K562 (cell line): ENCODE measurements around the gene VRK1. TPM values are rescaled to one million over a fixed set of nuclear protein-coding genes. Genes with fewer than 3 reads are reported as not detected.

Experiments used
- CBFA2T3 ChIP-seq: fragments of 450-650 bp; IDR thresholded peaks from 2 replicates; pipeline ENCODE4 v1.6.1; 2017
- CEBPB ChIP-seq: fragments of 450-650 bp; IDR thresholded peaks from 2 replicates; pipeline ENCODE4 v1.6.1; 2016; ENCODE audit warnings: missing genetic modification characterization, missing compliant biosample characterization
- CREBBP ChIP-seq: IDR thresholded peaks from one replicate; pipeline ENCODE4 v1.6.1; 2012; ENCODE audit warnings: low read depth, mild to moderate bottlenecking, control low read depth, inconsistent platforms, low read length
- DDX20 ChIP-seq: fragments of 450-650 bp; IDR thresholded peaks from 2 replicates; pipeline ENCODE4 v1.6.1; 2016; ENCODE audit warnings: missing genetic modification characterization, low read depth, mild to moderate bottlenecking, missing compliant biosample characterization, moderate library complexity
- ERF ChIP-seq: fragments of 450-650 bp; formaldehyde crosslinking; IDR thresholded peaks from 2 replicates; pipeline ENCODE4 v1.4.0; 2020; ENCODE audit warnings: mild to moderate bottlenecking, mixed read lengths
- FOXA3 ChIP-seq, 2 experiments: fragments of 450-650 bp in 1 of 2; sonication (generic) in 1 of 2; formaldehyde crosslinking; IDR thresholded peaks in 1 of 2; conservative IDR thresholded peaks in 1 of 2; 2 replicates each; pipeline versions ENCODE4 v1.4.0 to v1.8.0; 2020 to 2022; ENCODE audit warnings: mild to moderate bottlenecking in 2 of 2, missing genetic modification reagents in 1 of 2
- GABPB1 ChIP-seq: sonication (generic); formaldehyde crosslinking; IDR thresholded peaks from 2 replicates; pipeline ENCODE4 v1.8.0; 2022; ENCODE audit warnings: mild to moderate bottlenecking, missing genetic modification reagents
- MTA3 ChIP-seq: fragments of 450-650 bp; formaldehyde crosslinking; IDR thresholded peaks from 2 replicates; pipeline ENCODE4 v1.6.1; 2017; ENCODE audit warnings: mild to moderate bottlenecking, borderline replicate concordance
- NFRKB ChIP-seq: fragments of 450-650 bp; IDR thresholded peaks from 2 replicates; pipeline ENCODE4 v1.6.1; 2016; ENCODE audit warnings: low read depth
- NR2C2 ChIP-seq, 2 experiments: fragments of 200-800 bp in 1 of 2; sonication (Bioruptor generic) in 1 of 2; sonication (generic) in 1 of 2; formaldehyde crosslinking in 1 of 2; IDR thresholded peaks; 2 replicates each; pipeline versions ENCODE4 v1.6.1 to v1.8.0; 2016 to 2022; ENCODE audit warnings: mild to moderate bottlenecking in 1 of 2, missing compliant biosample characterization in 1 of 2, missing genetic modification characterization in 1 of 2, missing genetic modification reagents in 1 of 2
- PCBP1 ChIP-seq: fragments of 200-400 bp; formaldehyde crosslinking; IDR thresholded peaks from 2 replicates; pipeline ENCODE4 v1.6.1; 2018; ENCODE audit warnings: mild to moderate bottlenecking, low read depth, low read length; ENCODE audit not compliant: poor library complexity, severe bottlenecking
- POU5F1 ChIP-seq: fragments of 150-350 bp; IDR thresholded peaks from 2 replicates; pipeline ENCODE4 v1.6.1; 2014; ENCODE audit warnings: borderline replicate concordance, low read length, low read depth, mild to moderate bottlenecking; ENCODE audit not compliant: partially characterized antibody
- SIN3B ChIP-seq: fragments of 450-650 bp; IDR thresholded peaks from 2 replicates; pipeline ENCODE4 v1.6.1; 2017; ENCODE audit warnings: low read depth, mild to moderate bottlenecking, moderate library complexity
- SLC30A9 ChIP-seq: fragments of 250-450 bp; sonication (Bioruptor Pico); IDR thresholded peaks from 2 replicates; pipeline ENCODE4 v1.8.0; 2022; ENCODE audit warnings: mild to moderate bottlenecking, moderate library complexity
- SP1 ChIP-seq: sonication (generic); formaldehyde crosslinking; IDR thresholded peaks from 2 replicates; pipeline ENCODE4 v1.8.1; 2022; ENCODE audit warnings: mild to moderate bottlenecking, missing genetic modification reagents
- SREBF1 ChIP-seq: fragments of 150-350 bp; IDR thresholded peaks from 2 replicates; pipeline ENCODE4 v1.6.1; 2014; ENCODE audit warnings: antibody characterized with exemption, low read depth, low read length, borderline replicate concordance
- SREBF2 ChIP-seq: sonication (generic); formaldehyde crosslinking; IDR thresholded peaks from 2 replicates; pipeline ENCODE4 v1.4.0; 2020; ENCODE audit warnings: mild to moderate bottlenecking, missing genetic modification reagents
- U2AF2 ChIP-seq: fragments of 200-400 bp; formaldehyde crosslinking; optimal IDR thresholded peaks from 2 replicates; pipeline ENCODE3; 2017; ENCODE audit warnings: low read depth, mild to moderate bottlenecking, low read length
- ZNF140 ChIP-seq: fragments of 250-450 bp; sonication (Bioruptor Pico); IDR thresholded peaks from 2 replicates; pipeline ENCODE4 v1.8.0; 2021; ENCODE audit warnings: moderate library complexity, mild to moderate bottlenecking, inconsistent platforms
- ZNF311 ChIP-seq: fragments of 250-450 bp; sonication (Bioruptor Pico); IDR thresholded peaks from 2 replicates; pipeline ENCODE4 v1.4.0; 2020; ENCODE audit warnings: mild to moderate bottlenecking, moderate library complexity
- ZNF324 ChIP-seq: fragments of 250-450 bp; sonication (Bioruptor Pico); IDR thresholded peaks from 2 replicates; pipeline ENCODE4 v1.4.0; 2020; ENCODE audit warnings: mild to moderate bottlenecking
- ZNF436 ChIP-seq: fragments of 250-450, 450-650 bp; sonication (Bioruptor Pico); formaldehyde crosslinking; IDR thresholded peaks from 2 replicates; pipeline ENCODE4 v1.7.0; 2020; ENCODE audit warnings: mild to moderate bottlenecking
- ZNF561 ChIP-seq: fragments of 450-650 bp; formaldehyde crosslinking; conservative IDR thresholded peaks from 2 replicates; pipeline ENCODE4 v1.4.0; 2020; ENCODE audit warnings: mild to moderate bottlenecking, moderate library complexity
- polyA plus RNA-seq, 8 experiments: library from polyadenylated mRNA; depleted of rRNA in 4 of 8; stranded (reverse) in 5 of 8; unstranded in 3 of 8; fragments of >200 nt; fragmentation: Nextera tagmentation in 2 of 8; fragmentation: Illumina TruSeq in 1 of 8; extraction: Ambion mirVana in 2 of 8; extraction: Trizol in 1 of 8; gene quantifications; 2 replicates each; pipeline versions ENCODE4 v1.2.1 to v1.2.3, GENCODE V29; 2011 to 2014; ENCODE audit warnings: inconsistent platforms in 1 of 8, missing spikeins in 1 of 8
- total RNA-seq, 7 experiments: library from RNA; depleted of rRNA in 6 of 7; stranded (reverse); fragments of >200 nt in 6 of 7; fragmentation: Illumina TruSeq in 2 of 7; extraction: Trizol in 2 of 7; gene quantifications; 2 replicates each; pipeline versions ENCODE4 v1.2.1 to v1.2.3, GENCODE V29; 2011 to 2021; ENCODE audit warnings: low replicate concordance in 1 of 7
- TF ChIP-seq, protein P1 (sequence below): fragments of 250-450 bp; sonication (Bioruptor Pico); IDR thresholded peaks from 2 replicates; pipeline ENCODE4 v1.5.0; 2021; ENCODE audit warnings: mild to moderate bottlenecking, moderate library complexity
- TF ChIP-seq, protein P2 (sequence below): fragments of 450-650 bp; IDR thresholded peaks from 2 replicates; pipeline ENCODE4 v1.6.1; 2017; ENCODE audit warnings: antibody characterized with exemption

The VRK1 gene
- total and polyA plus RNA-seq, 9 of the 15 experiments (the other 6 are each of a cell fraction or from before 2014, with no cell fraction given): 83.6 to 177 (median 116) TPM

DNA sequence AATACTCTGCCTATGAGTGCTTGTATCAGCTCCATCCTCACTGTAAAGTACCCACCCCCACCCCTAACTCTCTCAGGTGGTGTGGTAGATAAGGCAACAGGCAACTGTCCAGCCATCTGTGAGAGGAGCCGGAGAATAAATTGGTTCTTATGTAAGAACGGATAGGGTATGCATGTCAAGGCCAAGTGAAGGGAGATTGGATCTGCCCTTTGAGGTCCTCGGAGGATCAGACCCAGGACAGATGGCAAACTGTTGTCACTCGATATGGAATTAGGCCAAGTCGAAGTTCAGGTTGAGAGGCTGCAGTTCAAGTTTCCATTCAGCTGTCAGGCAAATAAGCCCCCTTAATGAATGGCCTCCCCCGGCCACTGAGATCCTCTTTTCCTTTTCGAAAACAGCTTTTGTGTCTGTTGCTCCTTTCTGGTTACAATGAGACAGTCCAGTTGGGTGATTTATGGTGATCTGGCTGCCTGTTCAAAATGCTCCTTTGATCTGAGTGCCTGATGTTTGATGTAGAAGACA is 120.3 kb downstream of the VRK1 start (continued):
- peak; percentile 83; the same call in 1 of the 2 replicates for TF ChIP-seq ZNF311 (CRISPR knock-in tag)
- no peak for TF ChIP-seq NR2C2 (CRISPR knock-in tag; IDR thresholded peaks at IDR 0.05)
- peak; percentile 74; the same call in 1 of the 2 replicates for TF ChIP-seq NR2C2 (tag; IDR thresholded peaks at IDR 0.05)
- no peak for TF ChIP-seq SREBF2
- TF ChIP-seq, protein P1, sequence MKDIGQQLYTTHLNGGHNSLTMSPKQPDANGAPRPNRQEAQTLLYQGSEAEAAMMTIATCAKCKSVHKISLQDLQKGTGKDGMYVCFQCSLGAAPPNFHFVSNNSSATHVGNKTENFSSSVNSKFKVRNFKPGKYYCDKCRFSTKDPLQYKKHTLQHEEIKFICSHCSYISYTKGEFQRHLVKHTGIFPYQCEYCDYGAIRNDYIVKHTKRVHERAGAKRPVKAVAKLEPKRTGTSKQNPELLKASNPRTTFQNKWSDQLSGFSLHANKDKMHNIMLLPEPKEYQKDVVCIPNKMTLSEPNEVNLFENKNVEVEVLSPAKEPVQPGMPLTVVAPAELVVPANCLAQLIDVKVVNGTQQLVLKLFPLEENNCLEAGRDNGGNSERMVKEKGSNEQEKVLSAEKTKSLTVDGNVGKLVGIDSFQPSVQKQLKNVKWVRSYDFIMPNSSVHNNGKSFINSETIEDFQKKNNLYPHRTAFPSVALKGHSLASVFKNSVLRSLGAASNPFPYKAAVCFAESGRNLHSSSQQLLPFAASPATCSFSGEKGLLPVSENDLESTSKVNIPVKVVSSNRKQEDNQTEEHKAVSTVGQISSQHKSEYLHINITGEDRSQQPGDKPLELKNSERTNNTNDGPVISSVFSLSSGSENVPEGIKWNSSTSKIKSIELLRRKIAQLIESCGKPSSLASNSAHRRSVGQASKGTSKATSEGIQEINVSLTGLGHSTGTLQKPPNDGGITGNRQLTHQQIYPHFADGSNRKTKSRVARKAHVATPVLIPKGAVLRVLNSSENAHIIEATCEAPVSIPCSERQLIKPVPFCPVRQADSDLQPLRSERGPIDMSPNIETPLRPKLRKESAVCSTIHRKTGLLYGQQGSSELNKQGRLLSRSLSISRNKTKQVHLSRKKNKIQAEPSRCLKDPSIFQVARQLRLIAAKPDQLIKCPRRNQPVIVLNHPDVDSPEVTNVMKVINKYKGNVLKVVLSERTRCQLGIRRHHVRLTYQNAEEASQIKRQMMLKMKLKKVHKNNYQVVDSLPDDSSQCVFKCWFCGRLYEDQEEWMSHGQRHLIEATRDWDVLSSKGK (CRISPR knock-in tag): no peak
- 0 out of 2 replicates have a peak, but pooled peaks have one; percentile 12 for TF ChIP-seq ZNF324 (CRISPR knock-in tag)
- TF ChIP-seq ZNF140: no peak
- no peak for TF ChIP-seq PCBP1
- TF ChIP-seq MTA3: peak; percentile 90
- no peak for TF ChIP-seq POU5F1
- no peak for TF ChIP-seq ZNF561 (CRISPR knock-in tag)
- TF ChIP-seq, protein P2, sequence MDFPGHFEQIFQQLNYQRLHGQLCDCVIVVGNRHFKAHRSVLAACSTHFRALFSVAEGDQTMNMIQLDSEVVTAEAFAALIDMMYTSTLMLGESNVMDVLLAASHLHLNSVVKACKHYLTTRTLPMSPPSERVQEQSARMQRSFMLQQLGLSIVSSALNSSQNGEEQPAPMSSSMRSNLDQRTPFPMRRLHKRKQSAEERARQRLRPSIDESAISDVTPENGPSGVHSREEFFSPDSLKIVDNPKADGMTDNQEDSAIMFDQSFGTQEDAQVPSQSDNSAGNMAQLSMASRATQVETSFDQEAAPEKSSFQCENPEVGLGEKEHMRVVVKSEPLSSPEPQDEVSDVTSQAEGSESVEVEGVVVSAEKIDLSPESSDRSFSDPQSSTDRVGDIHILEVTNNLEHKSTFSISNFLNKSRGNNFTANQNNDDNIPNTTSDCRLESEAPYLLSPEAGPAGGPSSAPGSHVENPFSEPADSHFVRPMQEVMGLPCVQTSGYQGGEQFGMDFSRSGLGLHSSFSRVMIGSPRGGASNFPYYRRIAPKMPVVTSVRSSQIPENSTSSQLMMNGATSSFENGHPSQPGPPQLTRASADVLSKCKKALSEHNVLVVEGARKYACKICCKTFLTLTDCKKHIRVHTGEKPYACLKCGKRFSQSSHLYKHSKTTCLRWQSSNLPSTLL: no peak
- TF ChIP-seq SP1 (CRISPR knock-in tag): peak; percentile 55; the same call in 1 of the 2 replicates
- TF ChIP-seq SREBF1: no peak
- TF ChIP-seq ZNF436: no peak
- no peak for TF ChIP-seq NFRKB
- TF ChIP-seq CREBBP: no peak
- no peak; the same call in 1 of the 2 replicates for TF ChIP-seq DDX20 (tag)
- TF ChIP-seq U2AF2: no peak
- 0 out of 4 replicates have a peak, but pooled peaks of 1 of the 2 experiments have one; percentile 11 for TF ChIP-seq FOXA3 (CRISPR knock-in tag; conservative IDR thresholded peaks at IDR 0.05 in 1 of 2, IDR thresholded peaks at IDR 0.05 in 1 of 2)
- peak; percentile 66; the same call in 1 of the 2 replicates for TF ChIP-seq ERF
- no peak for TF ChIP-seq SLC30A9 (CRISPR knock-in tag)
- peak; percentile 85 for TF ChIP-seq CEBPB (tag)
- TF ChIP-seq SIN3B: no peak
- TF ChIP-seq CBFA2T3: peak; percentile 99
- TF ChIP-seq GABPB1: peak; percentile 30; the same call in 1 of the 2 replicates
